Stimulated activated CD4-positive, alpha-beta T cell treated with anti-CD3 and anti-CD28 coated beads, TNF-alpha, amount 100 ng/mL, for 24 hours (primary cell): Measurements from ENCODE around the gene DGKG.

Experiments
- DNase-seq, 3 experiments: peaks; one replicate each; pipeline ENCODE4 v3.0.0-alpha.2; 2020; ENCODE audit warnings: low read depth in 3 of 3

Gene DGKG

GRCh38 chr3:186367631-186368030 is 5.6 kb upstream of the DGKG start:
- DNase-seq: no peak

GRCh38 chr3:186366206-186366605 is 4.2 kb upstream of the DGKG start:
- DNase-seq: no peak

GRCh38 chr3:186365202-186365974 is 3.4 kb upstream of the DGKG start:
- DNase-seq: no peak

GRCh38 chr3:186362988-186363387 is 954 bp upstream of the DGKG start:
- DNase-seq: no peak

- no peak for DNase-seq
Measured at GRCh38 chr3:186362537-186362842, 456 bp upstream of the DGKG start.

- DNase-seq: no peak
Measured at GRCh38 chr3:186361246-186361761, 730 bp downstream of the DGKG start.

GRCh38 chr3:186360779-186361178 is 1.3 kb downstream of the DGKG start:
- no peak for DNase-seq

GRCh38 chr3:186359078-186359477 is 3.0 kb downstream of the DGKG start:
- no peak for DNase-seq

- no peak for DNase-seq
Measured at GRCh38 chr3:186356152-186356551, 5.9 kb downstream of the DGKG start.

GRCh38 chr3:186354100-186354499 is 7.9 kb downstream of the DGKG start:
- DNase-seq: no peak

- DNase-seq: no peak
Measured at GRCh38 chr3:186352369-186352768, 9.7 kb downstream of the DGKG start.

- DNase-seq: no peak
Measured at GRCh38 chr3:186342197-186342596, 19.8 kb downstream of the DGKG start.

- no peak for DNase-seq
Measured at GRCh38 chr3:186340204-186340603, 21.8 kb downstream of the DGKG start.

- no peak for DNase-seq
Measured at GRCh38 chr3:186339180-186339918, 22.7 kb downstream of the DGKG start.

- no peak for DNase-seq
Measured at GRCh38 chr3:186333256-186333655, 28.8 kb downstream of the DGKG start.

- DNase-seq: no peak
Measured at GRCh38 chr3:186330772-186331460, 31.1 kb downstream of the DGKG start.

GRCh38 chr3:186329589-186329988 is 32.4 kb downstream of the DGKG start:
- no peak for DNase-seq

GRCh38 chr3:186327912-186328487 is 34.0 kb downstream of the DGKG start:
- no peak for DNase-seq

- DNase-seq: no peak
Measured at GRCh38 chr3:186322761-186323160, 39.3 kb downstream of the DGKG start.

- DNase-seq: no peak
Measured at GRCh38 chr3:186321746-186322145, 40.3 kb downstream of the DGKG start.

- no peak for DNase-seq
Measured at GRCh38 chr3:186320862-186321568, 41.0 kb downstream of the DGKG start.

GRCh38 chr3:186319945-186320344 is 42.1 kb downstream of the DGKG start:
- DNase-seq: no peak
